HG02970 (cell line): ENCODE measurements around the gene RNF41.
"Not testable (repeated sequence)": the region's sequence is repeated elsewhere in the genome, so short reads cannot be mapped to it uniquely, and the experiment has no call there.

Experiments
- ATAC-seq: cut with Tn5 transposase; IDR thresholded peaks from one replicate; pipeline ENCODE4 v1.9.1; 2021; ENCODE audit warnings: mild to moderate bottlenecking, moderate library complexity, moderate number of reproducible peaks; ENCODE audit not compliant: unreplicated experiment, low FRiP score

Gene RNF41

GRCh38 chr12:56221757-56222530 lies at the start of gene RNF41:
TSS of gene RNF41 (minus strand) at chr12:56221922. CDS start at chr12:56214047, 7,875 bp downstream.
- peak; percentile 73 for ATAC-seq

- ATAC-seq: no peak
Observed at GRCh38 chr12:56271031-56271430, 49.3 kb upstream of the RNF41 start.

- peak; percentile 19 for ATAC-seq
Observed at GRCh38 chr12:56267443-56268071, 45.8 kb upstream of the RNF41 start.

GRCh38 chr12:56266693-56267442 lies 45.1 kb upstream of the RNF41 start, which contains the start of gene COQ10A:
TSS of gene COQ10A (plus strand) at chr12:56266942. CDS start at chr12:56267119, 177 bp downstream.
- peak; percentile 79 for ATAC-seq

- not testable (repeated sequence) for ATAC-seq
Observed at GRCh38 chr12:56266068-56266692, 44.5 kb upstream of the RNF41 start.

- ATAC-seq: not testable (repeated sequence)
Observed at GRCh38 chr12:56262955-56263354, 41.2 kb upstream of the RNF41 start.

- ATAC-seq: no peak
Observed at GRCh38 chr12:56261503-56262232, 39.9 kb upstream of the RNF41 start.

GRCh38 chr12:56260921-56261320 lies 39.2 kb upstream of the RNF41 start:
- ATAC-seq: no peak

- no peak for ATAC-seq
Observed at GRCh38 chr12:56260380-56260779, 38.7 kb upstream of the RNF41 start.

- no peak for ATAC-seq
Observed at GRCh38 chr12:56258820-56259183, 37.1 kb upstream of the RNF41 start.

GRCh38 chr12:56258068-56258819 lies 36.5 kb upstream of the RNF41 start, which contains the start of gene ANKRD52:
TSS of gene ANKRD52 (minus strand) at chr12:56258384. CDS start at chr12:56258269, 115 bp downstream.
- peak; percentile 80 for ATAC-seq

- peak; percentile 30 for ATAC-seq
Observed at GRCh38 chr12:56257491-56258067, 35.9 kb upstream of the RNF41 start.

GRCh38 chr12:56257071-56257470 lies 35.3 kb upstream of the RNF41 start:
- no peak for ATAC-seq

- ATAC-seq: no peak
Observed at GRCh38 chr12:56256326-56256960, 34.7 kb upstream of the RNF41 start.

- no peak for ATAC-seq
Observed at GRCh38 chr12:56255671-56256070, 33.9 kb upstream of the RNF41 start.

GRCh38 chr12:56253091-56253490 lies 31.4 kb upstream of the RNF41 start:
- ATAC-seq: no peak

GRCh38 chr12:56252649-56253048 lies 30.9 kb upstream of the RNF41 start:
- no peak for ATAC-seq

GRCh38 chr12:56248711-56249110 lies 27.0 kb upstream of the RNF41 start:
- no peak for ATAC-seq
